HG03064 (cell line): Measurements from ENCODE around the gene TCF4.

Experiments used
- ATAC-seq: cut with Tn5 transposase; IDR thresholded peaks from one replicate; pipeline ENCODE4 v1.9.1; 2021; ENCODE audit warnings: low read depth; ENCODE audit not compliant: unreplicated experiment

TCF4 gene

GRCh38 chr18:55338978-55339650 is 248.9 kb downstream of the TCF4 start:
- no peak for ATAC-seq

GRCh38 chr18:55337908-55338521 is 250.0 kb downstream of the TCF4 start:
- no peak for ATAC-seq

- ATAC-seq = no peak
These were observed 250.9 kb downstream of the TCF4 start for GRCh38 chr18:55337138-55337537.

- ATAC-seq = no peak
These were observed 251.4 kb downstream of the TCF4 start for GRCh38 chr18:55336438-55337100.

- no peak for ATAC-seq
These were observed 253.1 kb downstream of the TCF4 start for GRCh38 chr18:55334875-55335274.

- no peak for ATAC-seq
These were observed 256.7 kb downstream of the TCF4 start for GRCh38 chr18:55331301-55331700.

GRCh38 chr18:55328301-55328700 is 259.7 kb downstream of the TCF4 start:
- no peak for ATAC-seq

GRCh38 chr18:55327454-55327853 is 260.5 kb downstream of the TCF4 start:
- no peak for ATAC-seq

- no peak for ATAC-seq
These were observed 261.9 kb downstream of the TCF4 start for GRCh38 chr18:55326134-55326533.

DNA sequence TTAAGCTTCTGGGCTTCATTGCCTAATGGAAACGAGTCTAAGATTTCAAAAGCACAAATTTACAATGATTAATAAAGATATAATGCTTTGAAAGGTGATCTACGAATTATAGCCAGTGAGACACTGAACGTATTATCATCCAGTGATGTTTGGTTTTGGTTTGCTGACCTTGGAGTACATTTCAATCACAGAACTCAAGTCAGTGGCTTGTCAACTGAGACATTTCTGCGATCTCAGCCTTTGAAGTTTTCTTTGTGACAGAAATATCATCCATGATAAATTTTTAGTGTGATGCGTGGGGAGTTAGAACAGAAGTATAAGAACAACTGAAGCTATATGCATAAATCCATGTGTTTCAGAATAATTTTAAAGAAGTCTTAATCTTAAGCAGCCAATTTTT is 263.8 kb downstream of the TCF4 start:
- ATAC-seq = no peak

GRCh38 chr18:55323051-55323994 is 264.7 kb downstream of the TCF4 start:
- ATAC-seq = no peak

DNA sequence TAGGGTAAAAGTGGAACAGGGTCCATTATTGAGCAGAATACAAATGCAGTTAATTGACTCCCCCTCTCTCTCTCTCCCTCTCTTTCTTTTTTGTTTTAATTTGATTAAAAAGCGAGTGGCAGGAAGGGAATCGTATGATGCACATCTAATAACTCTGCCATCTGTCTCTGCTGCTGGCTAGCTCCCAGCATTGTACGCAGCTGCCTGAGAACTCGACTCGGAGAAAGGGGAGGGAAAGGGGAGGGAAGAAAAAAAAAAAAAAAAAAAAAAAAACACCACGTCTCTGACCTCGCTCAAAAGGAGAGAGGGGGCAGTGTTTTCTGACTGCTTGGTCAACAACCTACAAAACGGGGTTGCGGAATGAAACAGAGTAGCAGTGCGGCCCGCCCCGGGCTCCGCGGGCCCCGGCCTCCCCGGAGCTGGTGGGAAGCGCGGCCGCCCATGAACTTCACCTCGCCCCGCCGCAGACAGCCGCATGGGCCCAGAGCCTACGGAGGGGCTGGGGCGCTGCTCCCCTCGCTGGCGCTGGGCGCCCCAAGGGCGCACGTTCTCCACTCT is 265.7 kb downstream of the TCF4 start:
- ATAC-seq = peak; percentile 44

DNA sequence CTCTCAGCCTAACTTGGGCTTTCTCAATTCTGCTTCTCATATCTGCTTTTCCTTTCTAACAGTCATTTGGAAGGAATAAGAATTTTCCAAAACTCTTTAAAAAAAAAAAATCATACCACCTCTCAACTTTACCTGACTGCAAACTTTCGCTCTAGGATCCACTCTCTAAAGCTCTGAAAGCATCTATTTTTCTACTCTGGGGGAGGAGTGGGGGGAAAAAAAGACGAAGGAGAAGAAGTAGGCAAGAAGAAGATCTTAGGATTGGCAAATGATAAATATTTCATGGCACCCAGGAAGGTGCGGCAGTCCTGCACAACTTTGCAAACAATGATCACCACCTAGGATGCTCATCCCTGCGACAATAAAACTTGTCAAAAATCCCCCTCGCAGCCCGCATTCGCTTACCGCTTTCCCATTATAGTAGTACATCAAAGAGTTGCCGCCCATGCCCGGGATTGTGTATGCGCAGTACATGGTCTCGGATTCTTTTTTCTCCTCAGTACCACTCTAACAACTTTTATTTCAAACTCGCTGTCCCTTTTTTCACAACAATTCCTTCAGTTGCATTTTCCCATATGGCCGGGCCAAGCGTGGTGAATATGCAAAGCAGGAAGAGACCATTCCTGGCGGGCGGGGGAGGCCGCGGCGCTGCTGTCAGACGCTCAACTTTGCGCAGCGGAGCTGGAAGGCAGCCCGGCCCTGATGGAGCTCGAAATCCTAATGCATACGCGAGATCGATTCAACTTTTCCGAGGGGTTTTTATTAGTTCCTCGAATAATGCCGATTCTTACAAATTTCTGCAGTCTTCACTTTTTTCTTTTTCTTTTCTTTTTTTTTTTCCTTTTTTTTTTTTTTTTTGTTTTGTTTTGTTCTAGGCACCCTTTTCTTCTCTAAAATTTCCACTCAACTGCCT is 266.5 kb downstream of the TCF4 start:
- peak; percentile 55 for ATAC-seq

DNA sequence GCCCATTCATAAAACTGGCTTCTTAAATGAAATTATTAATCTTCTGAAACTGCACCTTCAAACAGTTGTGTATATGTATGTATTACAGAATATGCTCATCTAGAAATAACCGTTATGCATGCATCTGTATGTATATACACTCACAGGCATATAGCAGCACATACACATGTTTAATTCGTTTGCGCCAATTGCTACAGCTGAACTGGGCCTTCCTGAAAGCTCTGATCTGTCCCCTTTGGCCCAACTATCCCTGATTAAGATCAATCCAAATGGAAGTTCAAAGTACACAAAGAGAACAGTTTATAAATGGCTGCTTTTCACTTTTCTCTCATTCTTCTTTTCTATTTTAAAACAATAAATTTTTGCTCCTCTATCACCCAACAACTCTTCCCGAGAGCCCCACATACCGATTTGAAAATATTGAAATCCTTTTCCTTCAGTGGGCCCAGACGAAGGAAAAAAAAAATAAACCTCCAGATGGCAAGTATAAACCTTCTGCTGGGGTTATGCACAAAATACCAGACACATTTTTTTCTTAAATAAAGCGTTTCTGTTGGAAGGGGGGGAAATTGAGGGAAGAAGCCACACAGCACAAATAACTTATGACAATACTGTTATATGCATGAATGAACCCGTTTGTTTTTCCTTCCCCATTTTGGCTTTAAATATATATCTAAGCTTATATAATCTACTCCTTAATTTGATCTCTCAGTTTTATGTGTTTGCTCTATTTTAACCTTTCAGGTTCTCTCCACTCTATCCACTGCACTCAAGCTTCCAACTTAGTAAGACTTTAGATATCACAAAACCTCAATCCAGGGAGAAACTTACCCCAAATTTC is 267.3 kb downstream of the TCF4 start:
- no peak for ATAC-seq

DNA sequence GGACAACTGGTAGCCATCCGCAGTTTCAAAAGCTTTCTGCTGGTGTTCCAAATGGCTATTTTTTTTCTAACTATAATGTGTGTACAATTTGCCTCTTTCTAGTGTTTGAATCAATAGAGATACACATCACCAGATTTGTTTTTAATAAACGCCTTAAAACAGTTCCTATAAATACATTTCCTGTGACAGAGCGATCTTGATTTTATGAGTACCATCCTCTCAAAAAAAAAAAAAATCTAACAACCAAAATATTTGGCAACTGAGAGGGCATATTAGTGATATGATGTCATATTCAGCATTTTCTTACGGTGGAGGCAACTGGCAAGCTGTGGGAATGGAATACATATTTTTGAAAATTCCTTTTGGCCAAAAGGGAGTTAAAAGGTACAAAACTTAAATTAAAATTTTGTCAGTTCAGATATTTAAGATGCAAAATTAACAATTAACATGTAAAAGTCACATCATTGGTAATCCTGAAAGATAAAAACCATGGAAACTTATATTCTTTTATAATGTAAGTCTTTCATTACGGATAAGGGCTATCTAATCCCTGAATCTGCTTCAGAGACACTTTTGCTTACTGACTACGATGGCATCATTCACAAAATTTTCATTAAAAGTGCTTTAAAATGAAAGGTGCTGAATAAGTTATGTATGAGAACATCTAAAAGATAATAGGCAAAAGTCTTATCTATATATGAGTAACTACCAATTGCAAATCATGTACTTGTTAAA is 268.4 kb downstream of the TCF4 start:
- no peak for ATAC-seq

DNA sequence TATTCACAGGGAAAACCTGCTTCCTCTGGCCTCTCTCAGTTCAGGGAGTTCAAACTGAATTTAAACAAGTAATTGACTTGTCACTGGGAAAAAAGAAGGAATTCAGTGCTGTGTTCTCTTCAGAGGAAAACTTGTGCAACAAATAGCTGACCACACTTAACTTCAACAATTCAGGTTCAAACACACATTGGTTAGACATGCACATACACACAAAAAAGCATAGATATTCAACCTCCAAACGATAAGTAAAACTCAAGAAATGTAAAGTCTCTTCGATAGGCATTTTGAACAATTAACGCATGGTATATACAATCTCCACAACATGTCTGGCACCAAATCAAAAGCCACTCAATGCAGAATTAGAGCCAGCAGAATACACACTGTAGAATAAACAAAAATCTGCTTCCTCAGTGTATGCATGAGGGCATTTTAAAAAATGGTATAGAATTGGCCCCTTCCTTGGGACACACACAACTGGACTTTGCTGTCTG is 269.0 kb downstream of the TCF4 start:
- no peak for ATAC-seq

DNA sequence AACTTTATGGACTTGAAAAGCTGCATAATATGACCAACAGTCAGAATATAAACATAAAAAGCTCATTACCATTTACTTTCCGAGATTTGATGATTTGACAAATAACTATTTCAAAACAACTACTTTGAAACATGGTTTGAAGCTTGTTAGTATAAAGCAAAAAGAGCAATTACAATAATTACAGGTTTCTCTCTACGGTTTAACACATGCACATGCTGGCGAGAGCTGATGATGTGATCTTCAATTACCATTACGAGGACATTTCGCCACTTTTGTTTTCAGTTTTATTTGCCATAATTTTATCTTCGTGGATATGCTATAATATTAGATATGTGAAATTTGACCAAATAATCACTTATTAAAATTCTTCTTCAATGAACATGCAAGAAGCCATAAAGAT is 270.1 kb downstream of the TCF4 start:
- ATAC-seq = no peak

DNA sequence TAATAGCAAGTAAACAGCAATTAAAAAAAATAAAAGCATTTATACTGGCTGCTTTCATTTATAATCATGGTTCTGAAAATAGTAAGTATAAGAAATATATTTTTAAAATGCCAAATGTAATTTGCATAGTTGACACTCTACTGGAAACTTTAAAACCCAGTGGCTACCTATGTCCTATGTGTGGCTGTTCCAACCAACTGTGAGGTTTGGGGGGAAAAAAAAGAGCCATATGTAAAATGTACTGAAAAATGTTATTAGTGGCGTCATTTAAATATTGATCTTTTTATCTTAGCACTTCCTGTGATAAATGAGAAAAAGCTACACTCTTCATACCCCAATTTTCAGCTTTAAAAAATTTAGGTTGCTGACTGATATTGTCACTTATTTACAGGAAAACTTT is 270.7 kb downstream of the TCF4 start:
- ATAC-seq = no peak
